CD4-positive, alpha-beta T cell treated with Interleukin-17A for 4 hours (primary cell): ENCODE measurements around the gene COL15A1.

ENCODE experiments used
- DNase-seq: peaks from one replicate; pipeline ENCODE4 v3.0.0-alpha.2; 2020; ENCODE audit warnings: mixed read lengths

Gene COL15A1

GRCh38 chr9:99040911-99041582 is 97.3 kb downstream of the COL15A1 start:
- no peak for DNase-seq

GRCh38 chr9:99041618-99042017 is 97.9 kb downstream of the COL15A1 start:
- no peak for DNase-seq

- DNase-seq: no peak
These were observed 98.9 kb downstream of the COL15A1 start for GRCh38 chr9:99042620-99043019.

- DNase-seq: no peak
These were observed 101.1 kb downstream of the COL15A1 start for GRCh38 chr9:99044827-99045226.

- DNase-seq: no peak
These were observed 102.4 kb downstream of the COL15A1 start for GRCh38 chr9:99046068-99046467.

GRCh38 chr9:99046542-99047071 is 102.9 kb downstream of the COL15A1 start:
- DNase-seq: no peak

GRCh38 chr9:99049228-99049627 is 105.5 kb downstream of the COL15A1 start:
- DNase-seq: no peak

- DNase-seq: no peak
These were observed 105.9 kb downstream of the COL15A1 start for GRCh38 chr9:99049641-99050040.

GRCh38 chr9:99050292-99050911 is 106.7 kb downstream of the COL15A1 start:
- no peak for DNase-seq

- DNase-seq: no peak
These were observed 107.2 kb downstream of the COL15A1 start for GRCh38 chr9:99050924-99051323.

GRCh38 chr9:99051406-99051805 is 107.7 kb downstream of the COL15A1 start:
- DNase-seq: no peak

- no peak for DNase-seq
These were observed 108.1 kb downstream of the COL15A1 start for GRCh38 chr9:99051851-99052250.

- no peak for DNase-seq
These were observed 109.4 kb downstream of the COL15A1 start for GRCh38 chr9:99052815-99053715.

- no peak for DNase-seq
These were observed 110.9 kb downstream of the COL15A1 start for GRCh38 chr9:99054581-99054980.

- DNase-seq: no peak
These were observed 111.7 kb downstream of the COL15A1 start for GRCh38 chr9:99055384-99055783.

GRCh38 chr9:99056186-99056585 is 112.5 kb downstream of the COL15A1 start:
- DNase-seq: no peak

- DNase-seq: peak; percentile 29
These were observed 113.4 kb downstream of the COL15A1 start for GRCh38 chr9:99056886-99057664.

- DNase-seq: peak; percentile 70
These were observed 114.2 kb downstream of the COL15A1 start for GRCh38 chr9:99057665-99058625.

GRCh38 chr9:99058964-99059921 is 115.5 kb downstream of the COL15A1 start:
- peak; percentile 38 for DNase-seq

- no peak for DNase-seq
These were observed 116.9 kb downstream of the COL15A1 start for GRCh38 chr9:99060621-99061020.
